Activated CD4-positive, alpha-beta T cell treated with anti-CD3 and anti-CD28 coated beads, Interleukin-2, Interleukin-4, amounts not matched to agents 100 ng/mL and 50 ng/mL, durations not matched to agents 16 hours and 8 hours (primary cell): ENCODE data around the gene KRT4.
"Not testable (repeated sequence)": the region's sequence is repeated elsewhere in the genome, so short reads cannot be mapped to it uniquely, and the experiment has no call there.

Source experiments
- DNase-seq: peaks from one replicate; pipeline ENCODE4 v3.0.0-alpha.2; 2020; ENCODE audit warnings: low spot score

The KRT4 gene

GRCh38 chr12:52807544-52808470 lies 6.1 kb downstream of the KRT4 start:
- no peak for DNase-seq

GRCh38 chr12:52806821-52807543 lies 6.9 kb downstream of the KRT4 start:
- DNase-seq: no peak

GRCh38 chr12:52806169-52806811 lies 7.6 kb downstream of the KRT4 start:
- no peak for DNase-seq

GRCh38 chr12:52805739-52806138 lies 8.2 kb downstream of the KRT4 start:
- no peak for DNase-seq

GRCh38 chr12:52805000-52805399 lies 8.9 kb downstream of the KRT4 start:
- DNase-seq: no peak

GRCh38 chr12:52802442-52802841 lies 11.5 kb downstream of the KRT4 start:
- DNase-seq: no peak

GRCh38 chr12:52801773-52802172 lies 12.1 kb downstream of the KRT4 start:
- DNase-seq: no peak

- DNase-seq: no peak
Measured at GRCh38 chr12:52800259-52800917, 13.5 kb downstream of the KRT4 start.

- DNase-seq: no peak
Measured at GRCh38 chr12:52799505-52800211, 14.3 kb downstream of the KRT4 start.

GRCh38 chr12:52798671-52799504 lies 15.0 kb downstream of the KRT4 start:
- DNase-seq: no peak

GRCh38 chr12:52798003-52798670 lies 15.8 kb downstream of the KRT4 start:
- DNase-seq: no peak

- no peak for DNase-seq
Measured at GRCh38 chr12:52797529-52797894, 16.4 kb downstream of the KRT4 start.

- DNase-seq: no peak
Measured at GRCh38 chr12:52796839-52797528, 16.9 kb downstream of the KRT4 start.

GRCh38 chr12:52796429-52796794 lies 17.5 kb downstream of the KRT4 start:
- no peak for DNase-seq

GRCh38 chr12:52795694-52796428 lies 18.1 kb downstream of the KRT4 start, which contains the start of gene KRT3:
KRT3 (minus strand) TSS chr12:52796117; CDS start chr12:52796042, 75 bp downstream.
- no peak for DNase-seq

- not testable (repeated sequence) for DNase-seq
Measured at GRCh38 chr12:52795332-52795674, 18.6 kb downstream of the KRT4 start.

- no peak for DNase-seq
Measured at GRCh38 chr12:52794479-52795331, 19.2 kb downstream of the KRT4 start.
